ENCODE results near the gene TPD52L1. TPM values are rescaled to one million over a fixed set of nuclear protein-coding genes. Genes with fewer than 3 reads are reported as not detected.
A peak's percentile ranks its signal among the peaks of the same experiment; 100 is the strongest.

Gene TPD52L1
- total and polyA plus RNA-seq, 2 of the 13 experiments (the other 11 are each of a cell fraction or from before 2014, with no cell fraction given) = 0.49 to 0.53 TPM

GRCh38 chr6:125111219-125111983, 42.2 kb upstream of the TPD52L1 start:
- WGBS (ENCODE audit: low lambda C conversion rate) = 4% methylated on average over 4 of the region's 4 CpGs
- CTCF ChIA-PET (ENCODE audit: low intra/inter-chr PET ratio, low total read pairs) = no interaction called here
- in situ Hi-C loops (cut with HindIII; ENCODE audit: extremely low pct_ligation_motif_present, low pct_unique_long_range_greater_than_20kb) = loop anchor here (5.0 kb wide), 1 partner anchor 239 kb away; no protein-coding TSS in a partner anchor
- Histone ChIP-seq H3K9me3 (ENCODE audit: low read length) (peaks cover 37% of the 10 kb centered on the region), H4K20me1 (ENCODE audit: insufficient read depth, low read length) (no peaks in the 10 kb centered on the region), H3K4me1 (ENCODE audit: insufficient read depth, low read length) (no peaks in the 10 kb centered on the region), H3K27me3 (ENCODE audit: control insufficient read depth in 1 of 2, insufficient read depth in 2 of 2, low read length in 2 of 2) (no peaks in the 10 kb centered on the region), H3K4me3 (replicated peaks in 1 of 3; ENCODE audit: insufficient read depth in 1 of 3, low read depth in 2 of 3, low read length in 3 of 3) (no peak overlapping the region), H2AFZ (ENCODE audit: low read length) (no peak overlapping the region), H3K9ac (ENCODE audit: insufficient read depth, low read depth, low read length) (no peak overlapping the region), H3K27ac (ENCODE audit: extremely low read length, insufficient read depth, low read length) (no peak overlapping the region), H3K79me2 (ENCODE audit: insufficient read depth, low read length) (no peaks in the 10 kb centered on the region), H3K4me2 (ENCODE audit: low read depth, low read length) (no peak overlapping the region), H3K36me3 (replicated peaks in 1 of 2; ENCODE audit: control insufficient read depth in 1 of 2, insufficient read depth in 2 of 2, low read length in 2 of 2) (no peaks in the 10 kb centered on the region)
- no TSS peak for BruUV-seq (replicated peaks)
- intact Hi-C loops (cut with micrococcal nuclease; ENCODE audit: unreplicated experiment) = loop anchor here (5.0 kb wide), 1 partner anchor 149 kb away; the partner anchor contains the start of gene RNF217
- ATAC-seq (no peak), FAIRE-seq (no peak), DNase-seq (ENCODE audit: low spot score) (no peak)
- TF ChIP-seq NFYB (CRISPR knock-in tag; IDR thresholded peaks at IDR 0.05) (no peak), POLR2AphosphoS2 (IDR thresholded peaks at IDR 0.05; ENCODE audit: low read depth, low read length) (no peak), ZNF773 (CRISPR knock-in tag; IDR thresholded peaks at IDR 0.05; ENCODE audit: borderline replicate concordance) (no peak), ZNF160 (CRISPR knock-in tag; IDR thresholded peaks at IDR 0.05) (peak; percentile 77; the same call in 1 of the 2 replicates)
- POLR2A ChIA-PET = no interaction called here

- Histone ChIP-seq H3K79me2 (ENCODE audit: insufficient read depth, low read length) (no peaks in the 10 kb centered on the region), H3K4me3 (replicated peaks in 1 of 3; ENCODE audit: insufficient read depth in 1 of 3, low read depth in 2 of 3, low read length in 3 of 3) (no peak overlapping the region), H3K27ac (ENCODE audit: extremely low read length, insufficient read depth, low read length) (no peak overlapping the region), H3K27me3 (ENCODE audit: control insufficient read depth in 1 of 2, insufficient read depth in 2 of 2, low read length in 2 of 2) (no peaks in the 10 kb centered on the region), H4K20me1 (ENCODE audit: insufficient read depth, low read length) (no peaks in the 10 kb centered on the region), H3K9me3 (ENCODE audit: low read length) (peaks cover 37% of the 10 kb centered on the region), H3K4me1 (ENCODE audit: insufficient read depth, low read length) (no peaks in the 10 kb centered on the region), H3K36me3 (replicated peaks in 1 of 2; ENCODE audit: control insufficient read depth in 1 of 2, insufficient read depth in 2 of 2, low read length in 2 of 2) (no peaks in the 10 kb centered on the region), H3K4me2 (ENCODE audit: low read depth, low read length) (no peak overlapping the region), H2AFZ (ENCODE audit: low read length) (no peak overlapping the region), H3K9ac (ENCODE audit: insufficient read depth, low read depth, low read length) (no peak overlapping the region)
- intact Hi-C loops (cut with micrococcal nuclease; ENCODE audit: unreplicated experiment) = loop anchor here (5.0 kb wide), 1 partner anchor 151 kb away; the partner anchor contains the start of gene RNF217
- POLR2A ChIA-PET = no interaction called here
- ATAC-seq (peak; percentile 58; the same call in 2 of the 3 replicates), DNase-seq (ENCODE audit: low spot score) (no peak), FAIRE-seq (no peak)
- CTCF ChIA-PET (ENCODE audit: low intra/inter-chr PET ratio, low total read pairs) = interaction anchor here (3.5 kb wide), 1 partner anchor 241 kb away, joined by 61 read pairs; no protein-coding TSS in a partner anchor
- BruUV-seq (replicated peaks) = no TSS peak
- in situ Hi-C loops (cut with HindIII; ENCODE audit: extremely low pct_ligation_motif_present, low pct_unique_long_range_greater_than_20kb) = loop anchor here (5.0 kb wide), 1 partner anchor 241 kb away; no protein-coding TSS in a partner anchor
- no peak for TF ChIP-seq ZNF83 (CRISPR knock-in tag; IDR thresholded peaks at IDR 0.05; ENCODE audit: borderline replicate concordance)
- no peak for TF ChIP-seq GRHL1 (CRISPR knock-in tag; conservative IDR thresholded peaks at IDR 0.05)
- no peak for TF ChIP-seq ZBTB25 (CRISPR knock-in tag; IDR thresholded peaks at IDR 0.05)
- no peak for TF ChIP-seq ZNF652 (CRISPR knock-in tag; IDR thresholded peaks at IDR 0.05; ENCODE audit: borderline replicate concordance, low read depth)
- TF ChIP-seq MAFF (IDR thresholded peaks at IDR 0.05; ENCODE audit: low read depth, low read length) = no peak
- TF ChIP-seq ZNF414 (CRISPR knock-in tag; IDR thresholded peaks at IDR 0.05) = no peak
- TF ChIP-seq CBFB (CRISPR knock-in tag; IDR thresholded peaks at IDR 0.05) = no peak
- no peak for TF ChIP-seq AHR (CRISPR knock-in tag; IDR thresholded peaks at IDR 0.05)
- no peak for TF ChIP-seq KAT7 (CRISPR knock-in tag; IDR thresholded peaks at IDR 0.05; ENCODE audit: borderline replicate concordance)
These were observed 40.6 kb upstream of the TPD52L1 start for GRCh38 chr6:125112934-125113333.
